ENCODE data around the gene FAM110A.

FAM110A gene

DNA sequence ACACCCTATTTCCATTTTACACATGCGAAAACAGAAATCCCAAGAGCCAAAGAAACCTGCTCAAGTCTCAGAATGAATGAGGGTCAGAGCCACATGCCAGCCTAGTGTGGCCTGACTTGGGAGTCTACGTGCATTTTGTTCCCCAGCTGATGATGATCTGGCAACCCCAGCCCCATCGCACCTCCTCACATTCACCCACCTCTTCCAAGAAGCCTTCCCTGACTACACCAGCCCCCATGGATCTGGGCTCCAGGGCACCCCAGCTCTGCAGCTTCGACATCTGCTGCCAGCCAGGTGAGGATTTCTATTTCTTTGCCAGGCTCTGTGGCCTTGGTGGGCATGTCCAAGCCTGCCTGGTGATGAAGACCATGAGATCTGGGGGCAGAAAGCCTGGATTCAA, 41.6 kb downstream of the FAM110A start:
- Histone ChIP-seq H3K4me1 (ENCODE audit: insufficient read depth, low read length, poor library complexity, severe bottlenecking) (no peaks in the 10 kb centered on the region), H3K4me2 (ENCODE audit: low read depth, low read length, poor library complexity, severe bottlenecking) (no peak overlapping the region), H4K20me1 (ENCODE audit: insufficient read depth, low read length, poor library complexity, severe bottlenecking) (no peaks in the 10 kb centered on the region), H2AFZ (ENCODE audit: low read length) (no peak overlapping the region), H3K9me2 (replicated peaks; ENCODE audit: low read depth, low read length) (no peaks in the 10 kb centered on the region), H3K4me3 (ENCODE audit: low read length, poor library complexity, severe bottlenecking) (no peak overlapping the region), H3K27me3 (ENCODE audit: insufficient read depth, low read length, poor library complexity, severe bottlenecking) (no peaks in the 10 kb centered on the region), H3K9ac (ENCODE audit: low read depth, low read length, poor library complexity, severe bottlenecking) (no peak overlapping the region), H3K9me3 (ENCODE audit: insufficient read depth, low read depth, low read length) (no peaks in the 10 kb centered on the region), H3K36me3 (ENCODE audit: insufficient read depth, low read length) (no peaks in the 10 kb centered on the region), H3F3A (ENCODE audit: low read depth) (no peaks in the 10 kb centered on the region), H3K79me2 (ENCODE audit: insufficient read depth, low read length) (no peaks in the 10 kb centered on the region)
- no peak for TF ChIP-seq EZH2phosphoT487 (IDR thresholded peaks at IDR 0.05; ENCODE audit: borderline replicate concordance)
- no peak for TF ChIP-seq CTCF (conservative IDR thresholded peaks at IDR 0.05; ENCODE audit: low read length)

- Histone ChIP-seq H4K20me1 (ENCODE audit: insufficient read depth, low read length, poor library complexity, severe bottlenecking) (no peaks in the 10 kb centered on the region), H3F3A (ENCODE audit: low read depth) (no peaks in the 10 kb centered on the region), H3K9me3 (ENCODE audit: insufficient read depth, low read depth, low read length) (no peaks in the 10 kb centered on the region), H3K4me2 (ENCODE audit: low read depth, low read length, poor library complexity, severe bottlenecking) (no peak overlapping the region), H3K9me2 (replicated peaks; ENCODE audit: low read depth, low read length) (no peaks in the 10 kb centered on the region), H3K4me1 (ENCODE audit: insufficient read depth, low read length, poor library complexity, severe bottlenecking) (no peaks in the 10 kb centered on the region), H3K79me2 (ENCODE audit: insufficient read depth, low read length) (no peaks in the 10 kb centered on the region), H3K36me3 (ENCODE audit: insufficient read depth, low read length) (no peaks in the 10 kb centered on the region), H3K9ac (ENCODE audit: low read depth, low read length, poor library complexity, severe bottlenecking) (no peak overlapping the region), H3K4me3 (ENCODE audit: low read length, poor library complexity, severe bottlenecking) (no peak overlapping the region), H2AFZ (ENCODE audit: low read length) (no peak overlapping the region), H3K27me3 (ENCODE audit: insufficient read depth, low read length, poor library complexity, severe bottlenecking) (no peaks in the 10 kb centered on the region)
- TF ChIP-seq CTCF (conservative IDR thresholded peaks at IDR 0.05; ENCODE audit: low read length) (no peak), EZH2phosphoT487 (IDR thresholded peaks at IDR 0.05; ENCODE audit: borderline replicate concordance) (no peak)
Observed at GRCh38 chr20:877814-878213, 44.3 kb downstream of the FAM110A start.

- Histone ChIP-seq H3K27me3 (ENCODE audit: insufficient read depth, low read length, poor library complexity, severe bottlenecking) (no peaks in the 10 kb centered on the region), H3K9me2 (replicated peaks; ENCODE audit: low read depth, low read length) (no peaks in the 10 kb centered on the region), H3K4me1 (ENCODE audit: insufficient read depth, low read length, poor library complexity, severe bottlenecking) (no peaks in the 10 kb centered on the region), H3K79me2 (ENCODE audit: insufficient read depth, low read length) (no peaks in the 10 kb centered on the region), H3K9me3 (ENCODE audit: insufficient read depth, low read depth, low read length) (no peaks in the 10 kb centered on the region), H3F3A (ENCODE audit: low read depth) (no peaks in the 10 kb centered on the region), H3K9ac (ENCODE audit: low read depth, low read length, poor library complexity, severe bottlenecking) (no peak overlapping the region), H3K36me3 (ENCODE audit: insufficient read depth, low read length) (no peaks in the 10 kb centered on the region), H3K4me3 (ENCODE audit: low read length, poor library complexity, severe bottlenecking) (no peak overlapping the region), H4K20me1 (ENCODE audit: insufficient read depth, low read length, poor library complexity, severe bottlenecking) (no peaks in the 10 kb centered on the region), H3K4me2 (ENCODE audit: low read depth, low read length, poor library complexity, severe bottlenecking) (no peak overlapping the region), H2AFZ (ENCODE audit: low read length) (no peak overlapping the region)
- TF ChIP-seq EZH2phosphoT487 (IDR thresholded peaks at IDR 0.05; ENCODE audit: borderline replicate concordance) = no peak
- TF ChIP-seq CTCF (conservative IDR thresholded peaks at IDR 0.05; ENCODE audit: low read length) = no peak
Observed at GRCh38 chr20:878511-879307, 45.2 kb downstream of the FAM110A start.
